Thyroid gland (tissue), 4 donors: ENCODE results near the gene MIAT. TPM values are rescaled to one million over a fixed set of nuclear protein-coding genes. Genes with fewer than 3 reads are reported as not detected.

ENCODE experiments used
- DNase-seq, 2 donors: peaks; one replicate each; pipeline ENCODE4 v3.0.0-alpha.2; 2019
- H3K27ac ChIP-seq, 3 donors: fragments of 200-600 bp; sonication (generic); 1 replicate in 2 of 3; 2 replicates in 1 of 3; pipeline ENCODE4 v1.5.1; 2016 to 2019; ENCODE audit warnings: mild to moderate bottlenecking in 1 of 3, moderate library complexity in 1 of 3
- H3K27me3 ChIP-seq: fragments of 200-600 bp; sonication (generic); one replicate; pipeline ENCODE4 v1.5.1; 2019
- H3K36me3 ChIP-seq, 2 donors: fragments of 200-600 bp; sonication (generic); one replicate each; pipeline ENCODE4 v1.5.1; 2016 to 2019
- H3K4me1 ChIP-seq, 2 donors: fragments of 200-600 bp; sonication (generic); one replicate each; pipeline ENCODE4 v1.5.1; 2017 to 2019
- H3K4me3 ChIP-seq, 3 donors: fragments of 200-600 bp; sonication (generic); replicated peaks in 1 of 3; 1 replicate in 2 of 3; 2 replicates in 1 of 3; pipeline ENCODE4 v1.5.1; 2016; ENCODE audit warnings: mild to moderate bottlenecking in 1 of 3
- H3K9me3 ChIP-seq: fragments of 200-600 bp; sonication (generic); one replicate; pipeline ENCODE4 v1.5.1; 2017
- CTCF ChIP-seq, 6 experiments: fragments of 200-600 bp in 3 of 6; fragments of 450-650 bp in 3 of 6; sonication (generic) in 3 of 6; IDR thresholded peaks; one replicate each; pipeline ENCODE4 v1.5.1; 2016 to 2019; ENCODE audit warnings: antibody characterized with exemption in 6 of 6, mild to moderate bottlenecking in 2 of 6, inconsistent platforms in 1 of 6, moderate library complexity in 1 of 6
- POLR2A ChIP-seq, 2 donors: fragments of 450-650 bp; IDR thresholded peaks; one replicate each; pipeline ENCODE4 v1.6.1; 2017; ENCODE audit warnings: antibody characterized with exemption in 2 of 2, mild to moderate bottlenecking in 2 of 2, moderate library complexity in 1 of 2
- WGBS, 2 donors: methylation state at CpG; one replicate each; pipeline ENCODE4 v1.1.5; 2017; 5-methylcytosine and 5-hydroxymethylcytosine counted together
- intact Hi-C: fragments of 100-400 bp; cut with DNase I; formaldehyde crosslinking; loops from one replicate; pipeline ENCODE4 v1.15.1; 2023
- total RNA-seq, 4 donors: library from RNA; depleted of rRNA; stranded (reverse); fragments of >200 nt; gene quantifications; one replicate each; pipeline ENCODE4 v1.2.3, GENCODE V29; 2016

MIAT gene
- total RNA-seq, 4 donors from 2014 or later = 0.67 to 2.6 (median 1.2) TPM

GRCh38 chr22:26635117-26635516 lies 22.3 kb upstream of the MIAT start:
- 93 to 94% methylated on average over 2 of the region's 2 CpGs for WGBS, 2 donors
- Histone ChIP-seq H3K27me3 (no peaks in the 10 kb centered on the region), H3K4me3 (no peak overlapping the region), H3K27ac (no peak overlapping the region), H3K4me1 (no peaks in the 10 kb centered on the region), H3K9me3 (no peaks in the 10 kb centered on the region), H3K36me3 (no peaks in the 10 kb centered on the region)
- no peak for TF ChIP-seq POLR2A (IDR thresholded peaks at IDR 0.05)
- intact Hi-C loops = no loop called here
- DNase-seq = no peak

DNA sequence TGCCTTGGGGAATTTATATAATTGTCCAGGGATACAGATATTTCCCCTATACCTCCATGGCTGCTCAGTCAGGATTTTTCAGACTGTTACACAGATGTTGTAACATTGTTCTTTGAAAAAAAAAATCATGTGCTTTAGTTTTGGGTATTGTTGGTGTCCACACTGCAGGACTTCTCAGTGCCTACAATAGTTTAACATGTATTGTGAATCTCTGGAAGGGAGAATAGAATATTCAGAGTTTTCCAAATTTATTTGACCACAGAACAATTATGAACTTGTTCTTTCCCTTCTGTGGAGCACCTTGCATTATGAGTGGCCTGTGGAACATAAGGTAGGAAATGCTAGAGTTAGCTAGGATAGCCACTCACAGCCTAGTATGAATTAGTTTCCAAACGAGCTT lies 21.1 kb upstream of the MIAT start:
- 41 to 43% methylated on average over 1 of the region's 1 CpG for WGBS, 2 donors
- no peak overlapping the region for H3K27ac ChIP-seq
- intact Hi-C loops = no loop called here
- DNase-seq = no peak
- no peaks in the 10 kb centered on the region for H3K9me3 ChIP-seq
- no peaks in the 10 kb centered on the region for H3K4me1 ChIP-seq
- H3K27me3 ChIP-seq = no peaks in the 10 kb centered on the region
- H3K36me3 ChIP-seq = no peaks in the 10 kb centered on the region
- H3K4me3 ChIP-seq = no peak overlapping the region
- TF ChIP-seq CTCF (IDR thresholded peaks at IDR 0.05) (no peak), POLR2A (IDR thresholded peaks at IDR 0.05) (no peak)

DNA sequence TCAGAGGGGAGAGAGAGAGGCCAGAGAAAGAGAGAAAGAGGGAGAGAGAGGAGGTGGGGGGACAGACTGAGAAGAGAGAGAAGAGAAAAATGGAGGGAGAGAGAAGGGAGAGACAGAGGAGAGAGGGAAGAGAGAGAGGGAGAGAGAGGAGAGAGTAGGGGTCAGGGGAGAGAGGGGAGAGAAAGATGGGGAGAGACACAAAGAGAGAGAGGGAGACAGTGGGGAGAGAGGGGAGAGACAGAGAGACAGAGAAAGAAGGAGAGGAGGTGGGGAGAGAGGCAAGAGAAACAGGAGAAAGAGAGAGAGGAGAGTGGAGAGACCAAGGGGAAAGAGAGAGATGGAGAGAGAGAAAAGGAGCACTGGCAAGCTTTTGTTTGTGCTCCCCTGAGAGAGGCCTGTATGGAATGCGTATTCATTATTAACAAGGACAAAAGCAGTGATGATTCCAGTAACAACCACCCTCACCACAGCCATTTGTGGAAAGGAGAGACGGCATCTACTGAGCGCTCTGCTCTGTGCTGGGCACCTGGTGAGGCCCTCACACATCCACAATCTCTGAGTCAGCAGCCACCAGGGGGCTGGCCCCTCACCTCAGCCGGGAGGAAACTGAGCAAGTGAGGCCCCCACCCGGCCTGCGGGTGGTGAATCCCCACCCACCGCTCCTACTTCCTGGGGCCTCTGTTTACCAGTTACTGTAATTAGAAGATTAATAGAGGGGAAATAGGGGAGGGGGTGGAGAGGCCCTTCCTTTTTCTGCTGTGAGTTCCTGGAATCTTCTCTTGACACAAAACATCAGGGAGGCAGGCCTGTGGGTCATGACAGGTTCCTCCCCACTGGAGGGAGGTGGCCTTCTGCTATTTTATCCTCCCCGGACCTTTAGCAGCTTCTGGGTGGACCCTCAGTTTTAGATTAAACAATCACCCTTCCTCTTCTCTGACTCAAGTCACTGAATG lies 14.6 kb upstream of the MIAT start:
- peak in 1 of 2 donors; percentile 4 for DNase-seq
- intact Hi-C loops = no loop called here
- Histone ChIP-seq H3K4me1 (peaks cover 4 to 5% of the 10 kb centered on the region in 2 donors), H3K36me3 (no peaks in the 10 kb centered on the region), H3K27me3 (no peaks in the 10 kb centered on the region), H3K27ac (no peak overlapping the region), H3K9me3 (no peaks in the 10 kb centered on the region), H3K4me3 (no peak overlapping the region)
- no peak for TF ChIP-seq POLR2A (IDR thresholded peaks at IDR 0.05)
- no peak for TF ChIP-seq CTCF (IDR thresholded peaks at IDR 0.05)
- 60 to 67% methylated on average over 8 of the region's 8 CpGs for WGBS, 2 donors

DNA sequence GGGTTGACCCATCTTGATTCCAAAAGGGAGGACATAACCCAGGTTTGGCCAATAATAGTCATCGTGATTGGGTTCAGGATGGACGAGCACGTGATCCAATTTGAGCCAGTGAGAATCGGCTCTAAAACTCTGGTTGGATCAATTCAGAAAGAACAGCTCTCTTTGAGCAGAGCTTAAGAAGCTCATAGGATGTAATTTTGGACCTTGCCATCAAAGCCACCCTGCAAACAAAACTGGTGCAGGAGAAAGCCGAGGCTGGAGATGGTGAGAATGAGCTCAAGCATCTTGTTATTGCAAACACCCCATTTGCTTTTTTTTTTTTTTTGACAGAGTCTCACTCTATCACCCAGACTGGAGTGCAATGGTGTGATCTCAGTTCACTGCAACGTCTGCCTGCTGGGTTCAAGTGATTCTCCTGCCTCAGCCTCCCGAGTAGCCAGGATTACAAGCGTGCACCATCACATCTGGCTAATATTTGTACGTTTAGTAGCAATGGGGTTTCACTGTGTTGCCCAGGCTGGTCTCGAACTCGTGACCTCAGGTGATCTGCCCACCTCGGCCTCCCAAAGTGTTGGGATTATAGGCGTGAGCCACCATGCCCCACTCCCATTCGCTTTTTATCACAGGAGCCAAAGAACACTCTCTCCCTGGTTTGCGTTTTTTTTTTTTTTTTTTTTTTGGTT lies 13.8 kb upstream of the MIAT start:
- Histone ChIP-seq H3K4me1 (peaks cover 4 to 5% of the 10 kb centered on the region in 2 donors), H3K9me3 (no peaks in the 10 kb centered on the region), H3K27ac (no peak overlapping the region), H3K4me3 (no peak overlapping the region), H3K27me3 (no peaks in the 10 kb centered on the region), H3K36me3 (no peaks in the 10 kb centered on the region)
- intact Hi-C loops = no loop called here
- TF ChIP-seq POLR2A (IDR thresholded peaks at IDR 0.05) (no peak), CTCF (IDR thresholded peaks at IDR 0.05) (no peak)
- no peak for DNase-seq
- WGBS, 2 donors = 86 to 88% methylated on average over 15 of the region's 15 CpGs

GRCh38 chr22:26646158-26646557 lies 11.2 kb upstream of the MIAT start:
- Histone ChIP-seq H3K27me3 (no peaks in the 10 kb centered on the region), H3K9me3 (no peaks in the 10 kb centered on the region), H3K4me1 (peaks cover 4 to 5% of the 10 kb centered on the region in 2 donors), H3K36me3 (no peaks in the 10 kb centered on the region), H3K4me3 (no peak overlapping the region), H3K27ac (no peak overlapping the region)
- 65 to 77% methylated on average over 5 of the region's 5 CpGs for WGBS, 2 donors
- TF ChIP-seq POLR2A (IDR thresholded peaks at IDR 0.05) (no peak), CTCF (IDR thresholded peaks at IDR 0.05) (no peak)
- DNase-seq = no peak
- intact Hi-C loops = no loop called here
